Hepatocyte (in vitro differentiated cells): Measurements from ENCODE around the gene HSDL2. TPM values are rescaled to one million over a fixed set of nuclear protein-coding genes. Genes with fewer than 3 reads are reported as not detected.
A peak's percentile ranks its signal among the peaks of the same experiment; 100 is the strongest.
"Not testable (repeated sequence)": the region's sequence is repeated elsewhere in the genome, so short reads cannot be mapped to it uniquely, and the experiment has no call there.

Experiments
- DNase-seq: peaks from one replicate; pipeline ENCODE4 v3.0.0-alpha.2; 2016; ENCODE audit warnings: low spot score
- H2AFZ ChIP-seq: fragments of 200-600 bp; sonication (generic); 2 replicates; pipeline ENCODE4 v1.6.0; 2016; ENCODE audit warnings: antibody characterized with exemption, mild to moderate bottlenecking
- H3K27ac ChIP-seq: fragments of 200-600 bp; sonication (generic); 2 replicates; pipeline ENCODE4 v1.5.1; 2016; ENCODE audit warnings: mild to moderate bottlenecking
- H3K27me3 ChIP-seq: fragments of 200-600 bp; sonication (generic); 2 replicates; pipeline ENCODE4 v1.6.1; 2016
- H3K36me3 ChIP-seq: fragments of 200-600 bp; sonication (generic); replicated peaks from 2 replicates; pipeline ENCODE4 v1.5.1; 2016; ENCODE audit warnings: low read depth; ENCODE audit not compliant: insufficient read depth
- H3K4me1 ChIP-seq: fragments of 200-600 bp; sonication (generic); 2 replicates; pipeline ENCODE4 v1.5.1; 2016; ENCODE audit warnings: mild to moderate bottlenecking, moderate library complexity; ENCODE audit not compliant: insufficient read depth
- H3K4me2 ChIP-seq: fragments of 200-600 bp; sonication (generic); 2 replicates; pipeline ENCODE4 v1.6.0; 2016
- H3K4me3 ChIP-seq: fragments of 200-600 bp; sonication (generic); 2 replicates; pipeline ENCODE4 v1.5.1; 2016; ENCODE audit warnings: mild to moderate bottlenecking
- H3K79me2 ChIP-seq: fragments of 200-600 bp; sonication (generic); 2 replicates; pipeline ENCODE4 v1.6.0; 2017; ENCODE audit warnings: mild to moderate bottlenecking
- H3K9me2 ChIP-seq: fragments of 200-600 bp; sonication (generic); replicated peaks from 2 replicates; pipeline ENCODE4 v1.6.0; 2017; ENCODE audit warnings: mild to moderate bottlenecking; ENCODE audit not compliant: insufficient read depth
- H3K9me3 ChIP-seq: fragments of 200-600 bp; sonication (generic); 2 replicates; pipeline ENCODE4 v1.5.1; 2016; ENCODE audit warnings: low read depth, mild to moderate bottlenecking
- H4K20me1 ChIP-seq: fragments of 200-600 bp; sonication (generic); 2 replicates; pipeline ENCODE4 v1.6.0; 2016; ENCODE audit warnings: mild to moderate bottlenecking; ENCODE audit not compliant: insufficient read depth, poor library complexity, severe bottlenecking
- CTCF ChIP-seq: fragments of 200-600 bp; sonication (generic); IDR thresholded peaks from 2 replicates; pipeline ENCODE4 v1.5.1; 2016; ENCODE audit warnings: antibody characterized with exemption, mild to moderate bottlenecking; ENCODE audit not compliant: poor library complexity
- EZH2 ChIP-seq: fragments of 200-600 bp; sonication (generic); IDR thresholded peaks from 2 replicates; pipeline ENCODE4 v1.6.1; 2016; ENCODE audit warnings: antibody characterized with exemption, mild to moderate bottlenecking, borderline replicate concordance
- EZH2phosphoT487 ChIP-seq: fragments of 200-600 bp; sonication (generic); IDR thresholded peaks from one replicate; pipeline ENCODE4 v1.6.1; 2018; ENCODE audit warnings: antibody characterized with exemption, mild to moderate bottlenecking, low read depth, moderate library complexity; ENCODE audit not compliant: unreplicated experiment, severe bottlenecking
- WGBS: methylation state at CpG from one replicate; pipeline ENCODE4 v1.1.6; 2016; ENCODE audit warnings: low lambda C conversion rate; ENCODE audit errors: missing lambda C conversion rate; 5-methylcytosine and 5-hydroxymethylcytosine counted together
- polyA plus RNA-seq: library from polyadenylated mRNA; unstranded; fragments of >200 nt; fragmentation: Nextera tagmentation; extraction: Ambion mirVana; gene quantifications from 2 replicates; pipeline ENCODE4 v1.2.1, GENCODE V29; 2016
- total RNA-seq: library from RNA; depleted of rRNA; stranded (reverse); fragments of >200 nt; gene quantifications from 2 replicates; pipeline ENCODE4 v1.2.3, GENCODE V29; 2014

Gene HSDL2
- total and polyA plus RNA-seq, 2 experiments from 2014 or later = 50.0 to 97.3 TPM

GRCh38 chr9:112507001-112507680, 127.2 kb downstream of the HSDL2 start:
- H3K4me1 ChIP-seq = peaks cover 37% of the 10 kb centered on the region
- no peak for DNase-seq
- H3K27ac ChIP-seq = peak overlapping the region; percentile 85
- TF ChIP-seq EZH2phosphoT487 = no peak
- no peak for TF ChIP-seq CTCF
- TF ChIP-seq EZH2 = no peak
- no peak overlapping the region for H3K4me3 ChIP-seq
- peaks cover 2% of the 10 kb centered on the region for H4K20me1 ChIP-seq
- no peaks in the 10 kb centered on the region for H3K36me3 ChIP-seq
- H3K9me2 ChIP-seq = no peaks in the 10 kb centered on the region
- H2AFZ ChIP-seq = no peak overlapping the region
- peaks cover 75% of the 10 kb centered on the region for H3K79me2 ChIP-seq
- H3K9me3 ChIP-seq = no peaks in the 10 kb centered on the region
- 95% methylated on average over 2 of the region's 2 CpGs for whole genome bisulfite sequencing
- no peaks in the 10 kb centered on the region for H3K27me3 ChIP-seq
- H3K4me2 ChIP-seq = peak overlapping the region; percentile 48

GRCh38 chr9:112508377-112508776, 128.5 kb downstream of the HSDL2 start:
- WGBS = 82% methylated on average over 2 of the region's 2 CpGs
- Histone ChIP-seq H3K27me3 (no peaks in the 10 kb centered on the region), H3K9me2 (no peaks in the 10 kb centered on the region), H3K79me2 (peaks cover 67% of the 10 kb centered on the region), H3K4me2 (peak overlapping the region; percentile 23), H3K36me3 (no peaks in the 10 kb centered on the region), H2AFZ (no peak overlapping the region), H3K9me3 (no peaks in the 10 kb centered on the region), H3K4me3 (no peak overlapping the region), H3K27ac (peak overlapping the region; percentile 85), H3K4me1 (peaks cover 37% of the 10 kb centered on the region), H4K20me1 (peaks cover 2% of the 10 kb centered on the region)
- DNase-seq = no peak
- TF ChIP-seq CTCF (no peak), EZH2 (no peak), EZH2phosphoT487 (no peak)

- not testable (repeated sequence) for H3K9me2 ChIP-seq, H2AFZ ChIP-seq, H3K27me3 ChIP-seq, H3K4me2 ChIP-seq, H4K20me1 ChIP-seq, H3K9me3 ChIP-seq, H3K36me3 ChIP-seq, DNase-seq, H3K27ac ChIP-seq, H3K4me3 ChIP-seq
- Histone ChIP-seq H3K4me1 (peaks cover 20% of the 10 kb centered on the region), H3K79me2 (peaks cover 58% of the 10 kb centered on the region)
- WGBS = 90% methylated on average over 4 of the region's 4 CpGs
Observed at GRCh38 chr9:112512377-112512776, 132.5 kb downstream of the HSDL2 start.

GRCh38 chr9:112516769-112517168, 136.9 kb downstream of the HSDL2 start:
- Histone ChIP-seq H3K4me1 (no peaks in the 10 kb centered on the region), H3K4me2 (no peak overlapping the region), H3K9me3 (no peaks in the 10 kb centered on the region), H2AFZ (no peak overlapping the region), H4K20me1 (no peaks in the 10 kb centered on the region), H3K4me3 (no peak overlapping the region), H3K27ac (no peak overlapping the region), H3K36me3 (no peaks in the 10 kb centered on the region), H3K27me3 (no peaks in the 10 kb centered on the region), H3K9me2 (no peaks in the 10 kb centered on the region), H3K79me2 (peaks cover 58% of the 10 kb centered on the region)
- 93% methylated on average over 2 of the region's 2 CpGs for WGBS
- no peak for DNase-seq
- no peak for TF ChIP-seq CTCF
- no peak for TF ChIP-seq EZH2phosphoT487
- TF ChIP-seq EZH2 = no peak
